NCI-H2227 treated with DMSO at 0.1 percent for 48 hours (cell line): ENCODE measurements around the gene NECTIN2.
"Not testable (repeated sequence)": the region's sequence is repeated elsewhere in the genome, so short reads cannot be mapped to it uniquely, and the experiment has no call there.

Experiments
- DNase-seq: peaks from one replicate; lab custom pipeline; 2025; lab: John Stamatoyannopoulos, UW

NECTIN2 gene

DNA sequence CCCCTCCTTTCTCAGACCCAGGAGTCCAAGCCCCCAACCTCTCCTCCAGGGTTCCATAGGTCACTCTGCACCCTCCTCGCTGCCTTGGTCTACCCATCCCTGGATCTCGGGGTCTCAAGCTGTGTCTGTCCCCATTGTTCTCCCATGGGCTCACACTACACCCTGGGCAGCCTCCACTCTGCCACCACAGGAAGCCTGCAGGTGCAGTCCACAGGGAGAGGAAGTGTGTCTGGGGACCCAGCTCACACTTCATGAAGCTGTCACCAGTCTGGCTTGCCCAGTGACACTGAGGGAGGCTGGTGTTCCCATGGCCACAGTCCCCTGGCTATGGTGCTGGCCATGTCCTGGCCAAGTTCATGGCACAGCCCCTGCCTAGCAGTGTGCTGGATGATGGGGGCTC lies 5.3 kb downstream of the NECTIN2 start:
- DNase-seq = no peak

DNA sequence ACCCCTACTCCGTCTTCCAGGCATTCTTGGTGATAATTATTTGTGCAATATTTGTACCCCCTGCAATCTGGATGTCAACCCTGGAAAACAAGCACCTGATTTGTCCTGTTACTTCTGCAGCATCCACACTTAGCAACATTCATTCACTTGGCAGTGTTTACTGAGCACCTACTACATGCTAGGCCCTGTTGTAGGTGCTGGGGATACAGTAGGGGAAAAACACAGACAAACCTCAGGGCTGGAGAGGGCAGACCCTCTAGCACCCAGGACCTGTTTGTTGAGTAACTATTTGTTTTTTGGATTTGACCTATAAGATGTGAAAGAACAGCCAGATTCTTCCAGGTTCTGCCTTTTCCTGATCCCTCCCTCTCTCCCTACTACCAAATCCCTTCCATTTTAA lies 9.5 kb downstream of the NECTIN2 start:
- DNase-seq = no peak

DNA sequence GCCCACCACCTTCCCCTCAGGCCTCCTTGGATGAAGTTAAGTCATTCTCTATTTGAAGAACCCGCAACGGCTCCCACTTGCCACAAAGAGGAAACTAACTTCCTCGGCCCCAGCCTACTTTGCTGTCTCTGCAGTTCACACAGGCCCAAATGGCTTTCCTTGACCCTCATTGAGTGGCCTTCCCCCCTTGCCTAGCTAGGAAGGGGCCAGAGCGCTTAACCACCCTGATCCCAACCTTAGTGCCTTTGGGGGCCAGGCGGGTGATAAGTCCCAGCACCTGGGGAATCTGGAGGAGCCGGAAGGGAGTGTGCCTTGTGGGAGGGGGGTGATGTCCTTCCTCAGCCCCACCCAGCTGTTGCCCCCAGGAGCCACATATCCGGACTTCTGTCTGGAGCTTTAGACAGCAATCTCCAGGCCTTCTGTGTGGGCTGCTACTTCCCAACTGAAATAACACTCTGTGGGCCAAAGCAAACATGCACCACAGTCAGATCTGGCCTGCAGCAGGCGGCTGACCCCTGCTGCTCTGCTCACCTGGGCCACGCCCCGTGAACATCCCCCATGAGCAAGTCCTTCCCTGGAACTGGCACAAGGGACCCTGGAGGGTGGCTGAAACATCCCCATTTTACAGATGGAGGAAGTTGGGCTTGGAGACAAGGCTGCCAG lies 10.5 kb downstream of the NECTIN2 start:
- no peak for DNase-seq

DNA sequence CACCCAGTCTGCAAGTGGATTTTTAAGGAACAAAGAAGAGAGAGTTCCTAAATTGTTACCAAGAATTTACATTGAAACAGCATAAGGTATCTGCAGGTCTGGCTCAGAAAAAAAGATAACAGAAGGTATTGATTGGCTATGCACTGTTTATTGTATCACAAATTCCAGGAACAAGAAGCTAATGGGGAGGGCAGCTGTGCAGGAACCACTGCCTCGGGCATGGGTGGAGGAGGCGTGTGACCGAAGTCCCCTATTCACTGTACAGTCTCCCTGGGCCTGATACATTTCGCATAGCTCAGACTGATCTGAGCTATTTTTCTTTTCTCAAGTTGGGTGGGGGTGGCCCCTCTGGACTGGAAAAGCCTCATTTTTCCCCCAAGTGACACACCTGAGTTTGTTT lies 11.7 kb downstream of the NECTIN2 start:
- no peak for DNase-seq

DNA sequence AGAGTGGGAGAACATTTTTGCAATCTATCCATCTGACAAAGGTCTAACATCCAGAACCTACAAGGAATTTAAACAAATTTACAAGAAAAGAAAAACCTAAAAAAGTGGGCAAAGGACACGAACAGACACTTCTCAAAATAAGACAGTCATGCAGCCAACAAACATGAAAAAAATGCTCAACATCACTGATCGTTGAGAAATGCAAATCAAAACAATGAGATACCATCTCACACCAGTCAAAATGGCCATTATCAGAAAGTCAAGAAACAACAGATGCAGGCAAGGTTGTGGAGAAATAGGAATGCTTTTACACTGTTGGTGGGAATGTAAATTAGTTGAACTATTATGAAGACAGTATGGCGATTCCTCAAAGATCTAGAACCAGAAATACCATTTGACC lies 15.5 kb downstream of the NECTIN2 start:
- DNase-seq = not testable (repeated sequence)

DNA sequence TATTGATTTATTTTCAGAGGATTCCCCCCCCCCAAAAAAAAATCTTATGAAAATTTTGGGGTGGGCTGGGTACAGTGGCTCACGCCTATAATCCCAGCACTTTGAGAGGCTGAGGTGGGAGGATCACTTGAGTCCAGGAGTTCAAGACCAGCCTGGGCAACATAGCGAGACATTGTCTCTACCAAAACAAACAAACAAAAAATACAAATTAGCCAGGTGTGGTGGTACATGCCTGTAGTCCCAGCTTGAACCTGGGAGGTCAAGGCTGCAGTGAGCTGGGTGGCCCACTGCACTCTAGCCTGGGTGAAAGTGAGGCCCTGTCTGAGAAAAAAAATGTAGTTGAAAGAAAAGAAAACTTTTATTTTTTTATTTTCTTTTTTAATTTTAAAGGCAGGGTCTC lies 17.9 kb downstream of the NECTIN2 start:
- DNase-seq = no peak

DNA sequence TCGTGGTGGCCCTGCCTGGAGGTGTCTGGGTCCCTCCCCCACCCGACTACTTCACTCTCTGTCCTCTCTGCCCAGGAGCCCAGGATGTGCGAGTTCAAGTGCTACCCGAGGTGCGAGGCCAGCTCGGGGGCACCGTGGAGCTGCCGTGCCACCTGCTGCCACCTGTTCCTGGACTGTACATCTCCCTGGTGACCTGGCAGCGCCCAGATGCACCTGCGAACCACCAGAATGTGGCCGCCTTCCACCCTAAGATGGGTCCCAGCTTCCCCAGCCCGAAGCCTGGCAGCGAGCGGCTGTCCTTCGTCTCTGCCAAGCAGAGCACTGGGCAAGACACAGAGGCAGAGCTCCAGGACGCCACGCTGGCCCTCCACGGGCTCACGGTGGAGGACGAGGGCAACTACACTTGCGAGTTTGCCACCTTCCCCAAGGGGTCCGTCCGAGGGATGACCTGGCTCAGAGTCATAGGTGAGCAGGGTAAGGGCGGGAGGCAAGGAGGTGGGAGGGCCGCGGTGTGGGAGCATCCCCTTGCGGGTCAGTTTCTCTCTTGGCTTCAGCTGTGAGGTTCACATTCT lies 19.2 kb downstream of the NECTIN2 start:
- DNase-seq = no peak

DNA sequence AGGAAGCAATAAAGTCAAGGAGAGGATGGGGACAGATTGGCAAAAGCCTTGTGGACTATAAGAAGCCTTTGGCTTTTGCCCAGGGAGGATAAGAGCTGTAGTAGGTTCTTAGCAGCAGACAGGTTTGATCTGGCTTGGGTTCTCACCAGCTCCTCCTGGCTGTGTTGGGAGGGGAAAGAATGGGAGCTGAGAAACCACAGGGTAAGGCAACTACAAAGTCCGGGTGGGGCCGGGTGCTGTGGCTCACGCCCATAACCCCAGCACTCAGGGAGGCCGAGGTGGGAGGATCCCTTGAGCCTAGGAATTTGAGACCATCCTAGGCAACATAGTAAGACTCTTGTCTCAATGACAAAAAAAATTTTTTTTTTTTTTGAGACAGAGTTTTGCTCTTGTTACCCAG lies 20.6 kb downstream of the NECTIN2 start:
- no peak for DNase-seq

DNA sequence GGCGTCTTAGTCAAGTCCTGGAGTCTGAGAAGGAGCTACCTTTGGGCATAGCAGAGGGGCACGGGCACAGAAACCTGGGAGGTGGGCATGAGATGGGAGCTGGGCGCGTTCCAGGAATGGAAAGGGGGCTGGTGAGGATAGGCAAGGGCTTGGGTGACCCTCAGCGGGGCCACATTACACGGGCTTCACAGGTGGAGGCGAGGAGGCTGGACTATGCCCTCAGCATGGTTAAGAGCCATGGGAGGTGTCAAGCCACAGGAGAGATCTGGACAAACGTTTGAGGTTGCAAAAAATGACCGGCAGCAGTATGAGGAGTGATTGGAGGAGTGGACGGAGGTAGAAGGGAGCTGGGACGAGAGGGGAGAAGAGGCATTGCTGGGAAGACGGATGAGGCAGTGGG lies 21.5 kb downstream of the NECTIN2 start:
- DNase-seq = no peak

DNA sequence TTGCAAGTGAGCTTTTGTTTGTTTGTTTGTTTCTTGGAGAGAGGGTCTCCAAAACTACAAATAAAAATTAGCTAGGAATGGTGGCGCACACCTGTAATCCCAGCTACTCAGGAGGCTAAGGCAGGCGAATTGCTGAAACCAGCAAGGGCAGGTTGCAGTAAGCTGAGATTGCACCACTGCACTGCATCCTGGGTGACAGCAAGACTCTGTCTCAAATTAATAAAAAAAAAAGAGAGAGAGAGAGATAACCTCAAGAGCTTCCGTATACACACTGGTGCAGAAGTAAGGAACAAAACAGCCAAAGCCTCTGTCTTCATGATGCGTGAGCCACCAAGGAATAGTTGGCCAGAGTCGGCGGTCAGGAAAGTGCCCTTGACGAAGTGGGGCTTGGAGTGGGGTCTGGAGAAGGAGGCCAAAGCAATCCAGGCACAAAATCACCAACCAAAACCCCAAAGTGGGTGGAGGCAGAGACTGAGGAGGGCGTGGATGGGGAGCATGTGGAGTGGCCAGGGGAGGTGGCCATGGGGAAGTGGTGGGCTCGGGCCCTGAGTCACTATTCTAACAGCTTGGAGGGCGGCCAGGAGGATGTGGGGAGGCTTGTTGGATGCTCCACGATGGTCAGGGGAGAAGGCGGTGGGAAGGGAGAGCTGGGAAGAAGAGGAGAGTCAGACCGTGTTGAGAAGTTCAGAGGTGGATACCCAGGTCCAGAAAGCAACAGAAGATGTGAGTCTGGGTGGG lies 23.8 kb downstream of the NECTIN2 start:
- DNase-seq = no peak

DNA sequence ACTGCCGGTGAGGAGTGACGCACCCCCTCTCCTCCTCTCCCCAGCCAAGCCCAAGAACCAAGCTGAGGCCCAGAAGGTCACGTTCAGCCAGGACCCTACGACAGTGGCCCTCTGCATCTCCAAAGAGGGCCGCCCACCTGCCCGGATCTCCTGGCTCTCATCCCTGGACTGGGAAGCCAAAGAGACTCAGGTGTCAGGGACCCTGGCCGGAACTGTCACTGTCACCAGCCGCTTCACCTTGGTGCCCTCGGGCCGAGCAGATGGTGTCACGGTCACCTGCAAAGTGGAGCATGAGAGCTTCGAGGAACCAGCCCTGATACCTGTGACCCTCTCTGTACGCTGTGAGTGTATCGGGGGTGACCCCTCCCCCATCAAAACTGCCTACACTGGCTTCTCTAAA lies 25.7 kb downstream of the NECTIN2 start:
- no peak for DNase-seq

DNA sequence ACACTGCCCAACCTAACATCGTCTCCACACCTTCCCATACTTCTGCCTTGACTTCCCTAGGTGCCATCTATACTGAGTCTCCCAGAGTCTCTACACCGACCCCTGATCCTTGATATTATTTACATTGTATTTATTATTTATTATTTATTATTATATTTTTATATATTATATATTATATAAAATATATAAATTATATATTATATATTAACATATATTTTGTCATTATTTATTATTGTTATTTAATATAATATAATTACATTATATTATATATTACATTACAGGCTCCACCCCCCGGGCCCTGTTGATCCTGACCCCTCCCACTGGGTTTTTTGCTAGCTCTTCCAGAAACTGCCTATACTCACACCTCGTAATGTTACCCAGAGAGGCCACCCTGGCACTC lies 26.6 kb downstream of the NECTIN2 start:
- DNase-seq = no peak

DNA sequence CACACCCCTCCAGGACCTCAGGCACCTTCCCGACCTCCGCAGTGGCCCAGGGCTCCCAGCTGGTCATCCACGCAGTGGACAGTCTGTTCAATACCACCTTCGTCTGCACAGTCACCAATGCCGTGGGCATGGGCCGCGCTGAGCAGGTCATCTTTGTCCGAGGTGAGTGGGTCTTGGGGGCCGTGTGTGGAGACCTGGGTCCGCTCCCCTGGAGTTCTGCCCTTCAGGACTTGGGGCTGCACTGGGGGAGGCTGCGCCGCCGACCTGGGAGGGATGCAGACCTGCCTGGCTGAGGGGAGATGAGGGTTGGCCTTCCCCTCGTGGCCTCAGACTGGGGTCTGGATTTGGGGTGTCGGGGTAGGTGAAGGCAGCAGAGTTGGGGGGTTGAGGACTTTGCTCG lies 28.2 kb downstream of the NECTIN2 start:
- DNase-seq = no peak

DNA sequence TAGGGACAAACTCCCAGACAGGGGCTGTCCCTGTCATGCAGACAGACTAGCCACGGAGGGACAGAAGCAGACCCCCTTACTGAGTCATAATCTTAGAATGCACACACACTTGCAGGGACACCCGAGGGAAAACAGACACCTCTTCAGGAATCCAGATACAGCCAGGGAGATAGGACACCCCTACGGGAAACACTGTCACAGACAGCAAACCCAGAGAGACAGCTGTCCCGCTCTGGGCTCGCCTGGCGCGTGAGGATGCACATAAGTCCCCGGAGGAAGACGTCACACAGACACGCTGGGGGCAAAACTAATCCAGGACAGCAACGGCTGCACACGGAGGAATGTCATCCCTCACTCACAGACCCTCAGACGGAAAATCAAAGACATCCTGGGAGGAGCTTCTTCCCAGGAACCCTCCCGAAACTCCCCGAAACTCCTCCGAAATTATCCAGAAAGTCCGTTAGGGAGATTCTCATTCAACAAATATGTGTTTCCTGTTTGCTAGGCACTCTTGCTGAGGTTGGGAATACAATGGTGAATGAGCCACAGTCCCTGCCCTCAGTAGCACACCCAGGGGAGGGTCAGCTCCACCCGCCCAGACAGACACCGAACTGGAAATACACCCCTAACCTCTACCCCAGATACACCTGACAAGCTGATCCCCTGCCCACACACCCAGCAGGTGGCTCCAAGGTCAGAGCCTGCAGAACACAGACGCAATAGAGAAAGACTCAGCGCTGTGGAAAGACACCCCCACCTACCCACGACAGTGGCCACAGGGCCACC lies 29.8 kb downstream of the NECTIN2 start:
- DNase-seq = no peak

DNA sequence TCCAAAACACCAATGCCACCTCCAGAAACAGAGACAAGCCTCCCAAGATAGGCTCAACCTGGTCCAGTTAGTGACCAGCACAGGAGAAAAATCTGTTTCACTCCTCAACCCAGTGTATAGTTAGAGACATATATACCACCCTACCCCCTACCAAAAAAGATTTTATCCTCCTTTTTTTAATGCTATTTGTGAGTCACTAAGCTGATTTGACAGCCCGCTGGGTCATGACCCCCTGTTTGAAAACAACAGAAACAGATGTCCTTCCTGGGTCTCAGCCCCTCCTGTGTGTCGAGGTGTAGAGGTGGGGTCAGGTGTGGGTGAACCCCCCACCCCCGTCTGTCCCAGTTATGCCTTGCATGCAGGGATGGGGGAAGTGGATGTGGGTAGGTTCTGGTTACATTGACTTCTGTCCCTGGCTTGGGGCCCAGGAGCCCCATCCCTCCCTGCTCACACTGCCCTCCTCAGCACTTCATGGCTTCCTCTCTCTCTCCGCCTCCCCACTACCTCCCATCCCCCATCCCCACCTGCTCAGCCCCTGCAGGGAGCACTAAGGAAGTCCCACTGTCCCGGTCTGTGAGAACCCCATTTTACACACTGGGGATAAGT lies 30.9 kb downstream of the NECTIN2 start:
- no peak for DNase-seq

DNA sequence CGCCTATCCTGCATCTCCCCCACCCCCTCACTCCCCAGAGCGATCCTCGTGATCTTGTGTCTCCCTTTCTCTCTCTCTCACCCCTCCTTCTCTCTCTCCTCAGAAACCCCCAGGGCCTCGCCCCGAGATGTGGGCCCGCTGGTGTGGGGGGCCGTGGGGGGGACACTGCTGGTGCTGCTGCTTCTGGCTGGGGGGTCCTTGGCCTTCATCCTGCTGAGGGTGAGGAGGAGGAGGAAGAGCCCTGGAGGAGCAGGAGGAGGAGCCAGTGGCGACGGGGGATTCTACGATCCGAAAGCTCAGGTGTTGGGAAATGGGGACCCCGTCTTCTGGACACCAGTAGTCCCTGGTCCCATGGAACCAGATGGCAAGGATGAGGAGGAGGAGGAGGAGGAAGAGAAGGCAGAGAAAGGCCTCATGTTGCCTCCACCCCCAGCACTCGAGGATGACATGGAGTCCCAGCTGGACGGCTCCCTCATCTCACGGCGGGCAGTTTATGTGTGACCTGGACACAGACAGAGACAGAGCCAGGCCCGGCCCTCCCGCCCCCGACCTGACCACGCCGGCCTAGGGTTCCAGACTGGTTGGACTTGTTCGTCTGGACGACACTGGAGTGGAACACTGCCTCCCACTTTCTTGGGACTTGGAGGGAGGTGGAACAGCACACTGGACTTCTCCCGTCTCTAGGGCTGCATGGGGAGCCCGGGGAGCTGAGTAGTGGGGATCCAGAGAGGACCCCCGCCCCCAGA lies 32.2 kb downstream of the NECTIN2 start:
- DNase-seq = no peak

DNA sequence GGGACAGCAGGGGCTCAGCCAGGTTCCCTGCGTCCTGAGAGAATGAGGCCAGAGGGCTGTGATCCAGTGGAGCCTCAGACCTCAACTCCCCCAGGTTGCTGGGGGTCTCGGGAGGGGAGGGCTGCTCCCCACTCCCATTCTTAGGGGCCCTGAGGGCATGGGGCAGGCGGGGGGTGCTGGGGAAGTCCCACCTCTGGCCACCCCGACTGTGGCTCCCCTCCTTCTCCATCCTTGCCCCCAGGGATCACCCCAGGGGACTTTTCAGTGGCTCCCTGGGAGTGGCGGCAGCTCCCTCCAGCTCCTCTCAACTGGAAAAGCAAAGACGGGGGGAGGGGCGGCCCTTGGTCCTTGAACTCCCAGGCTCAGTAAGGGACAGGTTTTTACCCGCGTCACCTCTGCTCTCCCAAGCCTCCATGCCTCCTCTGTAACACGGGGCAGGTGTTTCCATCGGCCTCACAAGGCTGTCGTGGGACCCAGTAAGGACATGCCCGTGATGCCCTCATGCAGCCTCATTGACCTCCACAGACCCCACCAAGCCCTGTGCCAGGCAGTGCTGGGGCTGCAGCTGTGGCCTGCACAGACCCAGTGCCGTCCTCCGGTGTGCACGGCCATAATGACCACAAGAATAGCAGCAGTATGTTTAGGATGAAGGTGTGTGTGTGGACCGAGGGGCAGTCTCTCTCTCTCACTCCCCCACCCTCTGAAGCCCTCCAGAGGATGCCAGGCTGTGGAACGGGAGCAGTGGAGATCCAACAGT lies 33.4 kb downstream of the NECTIN2 start:
- no peak for DNase-seq

DNA sequence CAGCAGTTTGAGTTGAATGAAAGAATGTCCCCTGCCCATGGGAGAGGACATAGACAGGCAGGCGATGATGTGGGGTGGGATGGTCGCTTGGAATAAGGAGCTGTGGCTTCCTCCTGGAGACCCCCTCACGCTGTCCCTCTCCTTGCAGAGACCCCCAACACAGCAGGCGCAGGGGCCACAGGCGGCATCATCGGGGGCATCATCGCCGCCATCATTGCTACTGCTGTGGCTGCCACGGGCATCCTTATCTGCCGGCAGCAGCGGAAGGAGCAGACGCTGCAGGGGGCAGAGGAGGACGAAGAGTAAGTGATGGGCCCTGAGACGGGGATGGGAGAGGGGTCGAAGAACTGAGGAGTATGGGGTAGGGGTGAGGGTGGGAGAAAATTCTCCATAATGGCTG lies 36.0 kb downstream of the NECTIN2 start:
- no peak for DNase-seq

DNA sequence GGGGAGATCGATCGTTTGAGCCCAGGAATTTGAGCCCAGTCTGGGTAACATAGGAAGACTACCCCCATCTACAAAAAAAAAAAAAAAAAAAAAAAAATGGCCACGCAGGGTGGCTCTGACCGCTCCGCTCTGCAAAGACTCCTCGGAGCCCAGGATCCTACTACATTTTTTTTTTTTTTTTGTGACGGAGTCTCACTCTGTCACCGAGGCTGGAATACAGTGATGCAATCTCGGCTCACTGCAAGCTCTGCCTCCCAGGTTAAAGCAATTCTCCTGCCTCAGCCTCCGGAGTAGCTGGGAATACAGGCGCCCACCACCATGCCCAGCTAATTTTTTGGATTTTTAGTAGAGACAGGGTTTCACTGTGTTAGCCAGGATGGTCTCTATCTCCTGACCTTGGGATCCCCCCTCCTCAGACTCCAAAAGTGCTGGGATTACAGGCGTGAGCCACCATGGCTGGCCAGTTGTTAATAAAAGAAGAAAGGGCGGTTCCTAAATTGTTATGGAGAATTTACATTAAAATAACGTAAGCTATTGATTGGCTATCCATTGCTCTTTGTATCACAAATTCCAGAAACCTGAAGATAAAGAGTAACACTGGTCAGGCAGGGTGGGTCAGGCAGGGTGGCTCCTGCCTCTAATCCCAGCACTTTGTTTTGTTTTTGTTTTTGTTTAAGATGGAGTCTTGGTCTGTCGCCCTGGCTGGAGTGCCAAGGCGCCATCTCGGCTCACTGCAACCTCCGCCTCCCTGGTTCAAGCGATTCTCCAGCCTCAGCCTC lies 36.7 kb downstream of the NECTIN2 start:
- not testable (repeated sequence) for DNase-seq

DNA sequence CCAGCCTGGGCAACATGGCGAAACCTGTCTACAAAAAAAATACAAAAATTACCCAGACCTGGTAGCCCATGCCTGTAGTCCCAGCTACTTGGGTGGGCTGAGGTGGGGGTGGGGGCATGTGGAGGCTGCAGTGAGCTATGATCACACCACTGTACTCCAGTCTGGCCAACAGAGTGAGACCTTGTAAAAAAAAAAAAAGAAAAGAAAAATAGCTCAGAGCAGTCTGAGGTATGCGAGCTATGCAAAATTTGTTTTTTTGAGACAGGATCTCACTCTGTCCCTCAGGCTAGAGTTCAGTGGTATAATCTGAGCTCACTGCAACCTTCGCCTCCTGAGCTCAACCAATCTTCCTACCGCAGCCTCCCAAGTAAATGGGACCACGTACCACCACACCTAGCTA lies 37.8 kb downstream of the NECTIN2 start:
- DNase-seq = no peak
